WTC11 (cell line): Measurements from ENCODE around the gene SLC25A23. TPM values are rescaled to one million over a fixed set of nuclear protein-coding genes. Genes with fewer than 3 reads are reported as not detected.

Experiments used
- ATAC-seq: fragments of 200-7000 bp; cut with Tn5 transposase; 2 replicates; pipeline ENCODE4 v1.10.0; 2021; ENCODE audit warnings: mild to moderate bottlenecking, moderate library complexity
- CTCF ChIA-PET: fragments of 300-600 bp; sonication (Branson Sonifier 250); formaldehyde crosslinking; loops from one replicate; lab custom pipeline; 2021; ENCODE audit warnings: antibody characterized with exemption; lab: Charles Lee
- POLR2A ChIA-PET: fragments of 350-600 bp; sonication (Branson Sonifier 250); formaldehyde crosslinking; loops from one replicate; lab custom pipeline; 2021; ENCODE audit warnings: antibody characterized with exemption; lab: Charles Lee
- DNase-seq: peaks from one replicate; pipeline ENCODE4 v3.0.0; 2021; ENCODE audit warnings: low spot score
- H3K27ac Mint-ChIP-seq: 2 replicates; pipeline ENCODE4 v1.8.0; 2021; ENCODE audit warnings: mixed read lengths
- H3K27me3 Mint-ChIP-seq: 2 replicates; pipeline ENCODE4 v1.8.0; 2021; ENCODE audit warnings: low read depth, mild to moderate bottlenecking, moderate library complexity, mixed read lengths
- H3K36me3 Mint-ChIP-seq: 2 replicates; pipeline ENCODE4 v1.8.0; 2021; ENCODE audit warnings: mixed read lengths
- H3K4me1 Mint-ChIP-seq: 2 replicates; pipeline ENCODE4 v1.8.0; 2022; ENCODE audit warnings: mixed read lengths
- H3K4me3 Mint-ChIP-seq: 2 replicates; pipeline ENCODE4 v1.8.0; 2021; ENCODE audit warnings: mild to moderate bottlenecking, moderate library complexity, mixed read lengths
- H3K9me3 Mint-ChIP-seq: 2 replicates; pipeline ENCODE4 v1.8.0; 2021; ENCODE audit warnings: mixed read lengths
- FOXK1 ChIP-seq: sonication (generic); formaldehyde crosslinking; IDR thresholded peaks from 2 replicates; pipeline ENCODE4 v1.8.0; 2022; ENCODE audit warnings: mild to moderate bottlenecking, moderate library complexity, missing genetic modification reagents
- FOXP1 ChIP-seq: sonication (generic); formaldehyde crosslinking; IDR thresholded peaks from 2 replicates; pipeline ENCODE4 v1.8.0; 2022; ENCODE audit warnings: missing genetic modification reagents, mild to moderate bottlenecking, moderate library complexity, borderline replicate concordance
- GTF2I ChIP-seq: fragments of 250-450 bp; sonication (Bioruptor Pico); conservative IDR thresholded peaks from 2 replicates; pipeline ENCODE4 v1.4.0; 2021; ENCODE audit warnings: mild to moderate bottlenecking
- HMGA2 ChIP-seq: fragments of 250-450 bp; sonication (Bioruptor Pico); IDR thresholded peaks from 2 replicates; pipeline ENCODE4 v1.4.0; 2021; ENCODE audit warnings: mild to moderate bottlenecking, moderate library complexity
- JUN ChIP-seq: sonication (generic); formaldehyde crosslinking; IDR thresholded peaks from 2 replicates; pipeline ENCODE4 v1.8.0; 2023; ENCODE audit warnings: mild to moderate bottlenecking, missing genetic modification reagents
- MYBL2 ChIP-seq: sonication (generic); formaldehyde crosslinking; IDR thresholded peaks from 2 replicates; pipeline ENCODE4 v1.8.1; 2023; ENCODE audit warnings: mild to moderate bottlenecking, moderate library complexity, missing genetic modification reagents
- NFATC4 ChIP-seq: fragments of 250-450 bp; sonication (Bioruptor Pico); IDR thresholded peaks from 2 replicates; pipeline ENCODE4 v1.9.0; 2021; ENCODE audit warnings: mild to moderate bottlenecking
- NFE2L1 ChIP-seq: sonication (generic); formaldehyde crosslinking; IDR thresholded peaks from 2 replicates; pipeline ENCODE4 v1.8.1; 2023; ENCODE audit warnings: missing genetic modification reagents
- NR2C2 ChIP-seq: sonication (generic); formaldehyde crosslinking; IDR thresholded peaks from 2 replicates; pipeline ENCODE4 v1.8.0; 2022; ENCODE audit warnings: mild to moderate bottlenecking, missing genetic modification reagents
- RORB ChIP-seq: fragments of 250-450 bp; sonication (Bioruptor Pico); IDR thresholded peaks from 2 replicates; pipeline ENCODE4 v1.9.0; 2021; ENCODE audit warnings: mild to moderate bottlenecking
- SMAD3 ChIP-seq: sonication (generic); formaldehyde crosslinking; IDR thresholded peaks from 2 replicates; pipeline ENCODE4 v1.8.0; 2022; ENCODE audit warnings: missing genetic modification reagents, mild to moderate bottlenecking, borderline replicate concordance
- SMAD4 ChIP-seq: sonication (generic); formaldehyde crosslinking; IDR thresholded peaks from 2 replicates; pipeline ENCODE4 v1.8.0; 2022; ENCODE audit warnings: mild to moderate bottlenecking, missing genetic modification reagents
- SP1 ChIP-seq: sonication (generic); formaldehyde crosslinking; conservative IDR thresholded peaks from 2 replicates; pipeline ENCODE4 v1.8.1; 2022; ENCODE audit warnings: missing genetic modification reagents
- ZNF121 ChIP-seq: sonication (generic); formaldehyde crosslinking; IDR thresholded peaks from 2 replicates; pipeline ENCODE4 v1.8.0; 2023; ENCODE audit warnings: missing genetic modification reagents
- ZNF219 ChIP-seq: sonication (generic); formaldehyde crosslinking; IDR thresholded peaks from 2 replicates; pipeline ENCODE4 v1.8.0; 2023; ENCODE audit warnings: missing genetic modification reagents, mild to moderate bottlenecking, borderline replicate concordance
- total RNA-seq: library from RNA; stranded (reverse); gene quantifications from 3 replicates; pipeline ENCODE4 v1.2.3, GENCODE V29; 2021
- TF ChIP-seq, protein P1 (sequence below): sonication (generic); formaldehyde crosslinking; IDR thresholded peaks from 2 replicates; pipeline ENCODE4 v1.8.1; 2022; ENCODE audit warnings: low read depth, missing genetic modification reagents, borderline replicate concordance
- TF ChIP-seq, protein P2 (sequence below): fragments of 250-450 bp; sonication (Bioruptor Pico); IDR thresholded peaks from 2 replicates; pipeline ENCODE4 v1.8.0; 2021; ENCODE audit warnings: mild to moderate bottlenecking
- TF ChIP-seq, protein P3 (sequence below): fragments of 250-450 bp; sonication (Bioruptor Pico); IDR thresholded peaks from 2 replicates; pipeline ENCODE4 v1.9.0; 2021; ENCODE audit warnings: mild to moderate bottlenecking

Gene SLC25A23
- total RNA-seq, 1 experiment from 2014 or later = 63.6 TPM

DNA sequence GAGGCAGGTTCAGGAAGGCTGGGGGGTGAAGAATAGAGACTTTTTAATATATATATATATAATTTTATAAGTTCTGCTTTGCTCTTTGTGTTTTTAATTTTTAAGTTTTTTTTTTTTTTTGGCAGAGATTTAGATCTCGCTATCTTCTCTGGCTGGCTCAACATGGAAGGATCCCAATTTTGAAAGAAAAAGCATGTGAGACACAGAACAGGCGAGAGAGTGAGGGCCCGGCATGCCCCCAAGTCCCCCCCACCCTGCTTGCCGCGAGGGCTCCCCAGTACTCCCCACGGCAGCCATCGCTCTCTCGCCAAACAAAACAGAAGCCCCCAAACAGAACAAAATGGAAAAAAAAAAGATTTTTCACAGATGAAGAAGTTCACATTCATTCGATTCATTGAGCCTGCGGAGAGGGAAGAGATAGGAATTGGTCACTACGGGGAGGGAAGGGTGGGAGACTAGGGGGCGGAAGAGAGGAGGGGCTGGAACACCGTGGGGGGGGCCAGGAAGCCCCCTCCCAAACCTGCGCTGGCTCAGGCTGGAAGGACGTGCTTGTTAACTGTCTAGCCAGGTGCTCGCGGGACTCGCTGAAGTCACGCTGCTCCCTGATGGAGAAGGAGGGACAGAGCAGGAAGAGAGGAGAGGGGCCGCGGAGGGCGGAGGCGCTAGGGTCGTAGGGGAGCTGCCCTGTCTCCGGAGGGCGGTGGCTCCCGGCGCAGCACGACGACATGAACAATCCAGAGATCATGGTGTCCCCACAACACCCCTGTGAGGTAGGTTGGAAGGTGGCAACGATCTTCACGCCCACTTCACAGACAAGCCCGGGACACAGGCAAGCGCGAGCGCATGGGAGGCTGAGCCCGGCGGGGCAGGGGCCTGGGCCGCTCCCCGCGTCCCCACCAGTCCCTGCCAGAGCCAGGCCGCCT is 45.6 kb downstream of the SLC25A23 start (continued):
- TF ChIP-seq, protein P1, sequence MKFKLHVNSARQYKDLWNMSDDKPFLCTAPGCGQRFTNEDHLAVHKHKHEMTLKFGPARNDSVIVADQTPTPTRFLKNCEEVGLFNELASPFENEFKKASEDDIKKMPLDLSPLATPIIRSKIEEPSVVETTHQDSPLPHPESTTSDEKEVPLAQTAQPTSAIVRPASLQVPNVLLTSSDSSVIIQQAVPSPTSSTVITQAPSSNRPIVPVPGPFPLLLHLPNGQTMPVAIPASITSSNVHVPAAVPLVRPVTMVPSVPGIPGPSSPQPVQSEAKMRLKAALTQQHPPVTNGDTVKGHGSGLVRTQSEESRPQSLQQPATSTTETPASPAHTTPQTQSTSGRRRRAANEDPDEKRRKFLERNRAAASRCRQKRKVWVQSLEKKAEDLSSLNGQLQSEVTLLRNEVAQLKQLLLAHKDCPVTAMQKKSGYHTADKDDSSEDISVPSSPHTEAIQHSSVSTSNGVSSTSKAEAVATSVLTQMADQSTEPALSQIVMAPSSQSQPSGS (CRISPR knock-in tag) = no peak
- TF ChIP-seq GTF2I = no peak
- TF ChIP-seq ZNF219 (CRISPR knock-in tag) = no peak
- no peak for TF ChIP-seq ZNF121
- no peak for TF ChIP-seq SP1 (CRISPR knock-in tag)
- no peak for TF ChIP-seq SMAD3 (CRISPR knock-in tag)
- no peak for TF ChIP-seq NFE2L1 (CRISPR knock-in tag)
- no peak for TF ChIP-seq NR2C2 (CRISPR knock-in tag)
- TF ChIP-seq HMGA2 (CRISPR knock-in tag) = no peak
- TF ChIP-seq, protein P2, sequence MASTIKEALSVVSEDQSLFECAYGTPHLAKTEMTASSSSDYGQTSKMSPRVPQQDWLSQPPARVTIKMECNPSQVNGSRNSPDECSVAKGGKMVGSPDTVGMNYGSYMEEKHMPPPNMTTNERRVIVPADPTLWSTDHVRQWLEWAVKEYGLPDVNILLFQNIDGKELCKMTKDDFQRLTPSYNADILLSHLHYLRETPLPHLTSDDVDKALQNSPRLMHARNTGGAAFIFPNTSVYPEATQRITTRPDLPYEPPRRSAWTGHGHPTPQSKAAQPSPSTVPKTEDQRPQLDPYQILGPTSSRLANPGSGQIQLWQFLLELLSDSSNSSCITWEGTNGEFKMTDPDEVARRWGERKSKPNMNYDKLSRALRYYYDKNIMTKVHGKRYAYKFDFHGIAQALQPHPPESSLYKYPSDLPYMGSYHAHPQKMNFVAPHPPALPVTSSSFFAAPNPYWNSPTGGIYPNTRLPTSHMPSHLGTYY (CRISPR knock-in tag) = no peak
- TF ChIP-seq, protein P3, sequence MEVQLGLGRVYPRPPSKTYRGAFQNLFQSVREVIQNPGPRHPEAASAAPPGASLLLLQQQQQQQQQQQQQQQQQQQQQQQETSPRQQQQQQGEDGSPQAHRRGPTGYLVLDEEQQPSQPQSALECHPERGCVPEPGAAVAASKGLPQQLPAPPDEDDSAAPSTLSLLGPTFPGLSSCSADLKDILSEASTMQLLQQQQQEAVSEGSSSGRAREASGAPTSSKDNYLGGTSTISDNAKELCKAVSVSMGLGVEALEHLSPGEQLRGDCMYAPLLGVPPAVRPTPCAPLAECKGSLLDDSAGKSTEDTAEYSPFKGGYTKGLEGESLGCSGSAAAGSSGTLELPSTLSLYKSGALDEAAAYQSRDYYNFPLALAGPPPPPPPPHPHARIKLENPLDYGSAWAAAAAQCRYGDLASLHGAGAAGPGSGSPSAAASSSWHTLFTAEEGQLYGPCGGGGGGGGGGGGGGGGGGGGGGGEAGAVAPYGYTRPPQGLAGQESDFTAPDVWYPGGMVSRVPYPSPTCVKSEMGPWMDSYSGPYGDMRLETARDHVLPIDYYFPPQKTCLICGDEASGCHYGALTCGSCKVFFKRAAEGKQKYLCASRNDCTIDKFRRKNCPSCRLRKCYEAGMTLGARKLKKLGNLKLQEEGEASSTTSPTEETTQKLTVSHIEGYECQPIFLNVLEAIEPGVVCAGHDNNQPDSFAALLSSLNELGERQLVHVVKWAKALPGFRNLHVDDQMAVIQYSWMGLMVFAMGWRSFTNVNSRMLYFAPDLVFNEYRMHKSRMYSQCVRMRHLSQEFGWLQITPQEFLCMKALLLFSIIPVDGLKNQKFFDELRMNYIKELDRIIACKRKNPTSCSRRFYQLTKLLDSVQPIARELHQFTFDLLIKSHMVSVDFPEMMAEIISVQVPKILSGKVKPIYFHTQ (CRISPR knock-in tag) = no peak
- TF ChIP-seq, all 79 proteins: peak for 0

DNA sequence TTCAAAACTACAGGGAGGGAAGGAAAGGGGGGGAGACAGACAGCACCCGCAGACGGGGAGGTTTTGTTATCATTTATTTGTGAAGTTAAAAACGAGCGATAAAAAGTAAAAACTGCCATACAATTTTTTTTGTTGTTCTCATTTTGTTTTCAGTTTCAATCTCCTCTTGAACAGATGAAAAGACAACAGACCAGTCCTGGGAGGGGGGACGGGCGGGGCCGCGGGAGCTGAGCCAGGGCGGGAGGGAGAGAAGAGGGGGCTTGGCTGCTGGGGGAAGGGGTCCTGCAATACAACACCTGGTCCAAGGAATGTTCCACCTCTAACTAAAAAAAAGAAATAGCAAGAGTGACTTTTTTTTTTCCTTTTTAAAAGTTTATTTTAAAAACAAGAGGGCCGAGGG is 46.3 kb downstream of the SLC25A23 start:
- ATAC-seq (no peak), DNase-seq (no peak)
- ChIA-PET CTCF (no interaction called here), POLR2A (no interaction called here)
- Mint-ChIP-seq H3K4me3 (no peak overlapping the region), H3K27me3 (no peaks in the 10 kb centered on the region), H3K27ac (no peak overlapping the region), H3K9me3 (no peaks in the 10 kb centered on the region), H3K4me1 (peaks cover 7% of the 10 kb centered on the region), H3K36me3 (peaks cover 33% of the 10 kb centered on the region)
- TF ChIP-seq SMAD4 (CRISPR knock-in tag) (no peak), RORB (no peak), MYBL2 (no peak), FOXP1 (CRISPR knock-in tag) (no peak), NFATC4 (CRISPR knock-in tag) (no peak), JUN (CRISPR knock-in tag) (no peak), FOXK1 (CRISPR knock-in tag) (no peak)
- TF ChIP-seq, protein P2 (CRISPR knock-in tag) = no peak
- TF ChIP-seq, protein P3 (CRISPR knock-in tag) = no peak
